ENCODE results near the gene FNBP1.

Gene FNBP1

GRCh38 chr9:130042885-130043653 is at the start of gene FNBP1:
TSS of gene FNBP1 (minus strand) at chr9:130043189. CDS start at chr9:130042975, 214 bp downstream.
- DNase-seq = peak; percentile 83

GRCh38 chr9:130090915-130091314 is 47.9 kb upstream of the FNBP1 start:
- no peak for DNase-seq

DNA sequence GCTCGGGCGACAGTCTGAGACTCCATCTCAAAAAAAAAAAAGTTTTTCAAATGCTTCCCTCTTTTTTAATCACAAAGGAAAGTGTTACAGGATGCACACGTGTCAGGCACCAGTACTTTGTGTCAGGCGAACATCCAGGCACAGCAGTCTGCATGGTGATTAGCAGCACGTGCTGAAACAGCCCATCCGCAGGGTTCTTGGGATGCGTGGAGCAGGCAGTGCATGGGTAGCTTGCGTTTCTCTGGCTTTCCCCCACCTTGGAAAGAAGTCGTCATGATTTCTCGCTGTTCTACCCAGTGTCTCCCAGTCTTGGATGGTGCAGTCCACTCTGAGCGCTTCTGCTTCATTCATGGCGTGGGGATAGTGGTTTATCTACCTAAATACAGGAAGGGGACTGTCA is 46.2 kb upstream of the FNBP1 start:
- DNase-seq = no peak

- DNase-seq = no peak
Observed at GRCh38 chr9:130088051-130088450, 45.1 kb upstream of the FNBP1 start.

DNA sequence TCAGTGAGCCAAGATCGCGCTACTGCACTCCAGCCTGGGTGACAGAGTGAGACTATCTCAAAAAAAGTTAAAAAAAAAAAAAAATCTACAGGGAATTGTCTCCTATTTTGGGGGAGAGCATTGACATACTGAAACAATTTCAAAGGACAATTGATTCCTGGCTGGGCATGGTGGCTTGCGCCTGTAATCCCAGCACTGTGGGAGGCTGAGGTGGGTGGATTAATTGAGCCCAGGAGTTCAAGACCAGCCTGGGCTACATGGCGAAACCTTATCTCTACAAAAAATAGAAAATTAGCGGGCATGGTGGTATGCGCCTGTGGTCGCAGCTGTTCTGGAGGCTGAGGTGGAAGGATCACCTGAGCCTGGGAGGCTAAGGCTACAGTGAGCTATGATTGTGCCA is 41.3 kb upstream of the FNBP1 start:
- DNase-seq = no peak

DNA sequence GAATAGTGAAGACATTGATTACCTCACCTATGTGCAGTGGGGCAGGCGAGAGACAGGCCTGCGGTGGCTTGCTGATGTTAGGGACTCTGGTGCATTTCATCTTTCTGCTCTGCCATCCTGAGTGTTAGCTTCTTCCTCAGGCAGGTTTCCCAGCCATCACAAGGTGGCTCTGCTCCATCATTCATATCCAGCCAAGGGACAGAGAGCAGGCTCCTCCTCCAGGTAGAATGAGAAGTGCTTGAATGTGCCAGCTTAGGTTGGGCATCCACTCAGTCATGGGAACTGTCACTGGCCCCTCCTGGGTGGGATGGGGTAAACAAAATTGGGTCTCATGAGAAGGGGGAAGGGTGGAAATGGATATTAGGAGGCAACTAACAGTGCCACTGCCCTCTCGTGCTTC is 35.6 kb upstream of the FNBP1 start:
- DNase-seq = no peak

DNA sequence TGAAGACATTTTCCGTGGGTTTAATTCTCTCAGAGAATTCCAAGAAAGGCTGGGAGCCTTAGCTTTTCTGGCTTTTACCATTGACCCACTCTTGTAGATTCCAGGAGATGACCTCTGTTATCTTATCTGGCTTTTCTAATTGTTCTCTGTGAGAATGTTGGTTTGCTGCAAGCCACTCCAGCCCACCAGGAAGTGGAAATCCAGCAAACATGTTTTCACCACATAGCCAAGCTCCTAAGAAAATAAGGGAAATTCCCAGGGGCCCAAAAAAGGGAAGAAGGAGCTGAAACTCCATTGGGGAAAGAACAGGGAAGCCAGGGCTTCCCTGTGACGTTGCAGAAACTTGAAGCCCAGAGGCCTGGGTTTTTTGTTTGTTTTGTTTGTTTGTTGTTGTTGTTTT is 30.4 kb upstream of the FNBP1 start:
- no peak for DNase-seq

- DNase-seq = no peak
Observed at GRCh38 chr9:130072515-130073235, 29.7 kb upstream of the FNBP1 start.

DNA sequence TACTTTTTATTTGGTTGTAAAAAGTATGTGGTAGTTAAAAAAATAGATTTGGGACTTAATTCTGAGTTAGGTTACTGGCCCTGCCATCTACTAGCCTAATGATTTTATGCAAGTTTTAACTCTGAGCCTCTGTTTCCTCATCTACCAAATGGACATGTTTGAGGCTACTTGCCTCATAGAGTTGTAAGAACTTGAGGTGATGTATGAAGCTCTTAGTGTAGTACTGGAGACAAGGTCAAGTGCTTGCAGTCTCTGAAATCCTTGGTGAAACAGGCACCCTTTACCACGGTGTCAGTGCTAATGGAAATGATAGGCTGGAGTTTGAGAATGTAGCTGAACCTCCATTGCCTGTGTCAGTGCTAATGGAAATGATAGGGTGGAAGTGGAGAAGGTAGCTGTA is 26.1 kb upstream of the FNBP1 start:
- DNase-seq = no peak

- no peak for DNase-seq
Observed at GRCh38 chr9:130064621-130065020, 21.6 kb upstream of the FNBP1 start.

GRCh38 chr9:130062750-130063149 is 19.8 kb upstream of the FNBP1 start:
- no peak for DNase-seq

GRCh38 chr9:130060296-130060695 is 17.3 kb upstream of the FNBP1 start:
- DNase-seq = no peak

DNA sequence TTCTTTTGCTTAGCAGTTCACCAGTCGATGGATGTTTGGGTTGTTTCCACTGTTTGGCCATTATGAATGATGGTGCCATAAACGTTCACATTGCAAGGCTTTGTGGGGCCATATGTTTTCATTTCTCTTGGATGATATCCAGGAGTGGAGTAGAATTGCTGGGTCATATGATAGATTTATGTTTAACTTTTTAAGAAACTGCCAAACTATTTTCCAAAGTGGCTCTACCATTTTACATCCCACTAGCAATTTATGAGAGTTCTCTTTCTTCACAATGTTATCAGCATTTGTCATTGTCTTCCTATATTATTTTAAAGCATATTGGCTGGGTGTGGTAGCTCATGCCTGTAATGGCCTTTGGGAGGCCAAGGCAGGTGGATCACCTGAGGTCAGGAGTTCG is 15.9 kb upstream of the FNBP1 start:
- DNase-seq = no peak

DNA sequence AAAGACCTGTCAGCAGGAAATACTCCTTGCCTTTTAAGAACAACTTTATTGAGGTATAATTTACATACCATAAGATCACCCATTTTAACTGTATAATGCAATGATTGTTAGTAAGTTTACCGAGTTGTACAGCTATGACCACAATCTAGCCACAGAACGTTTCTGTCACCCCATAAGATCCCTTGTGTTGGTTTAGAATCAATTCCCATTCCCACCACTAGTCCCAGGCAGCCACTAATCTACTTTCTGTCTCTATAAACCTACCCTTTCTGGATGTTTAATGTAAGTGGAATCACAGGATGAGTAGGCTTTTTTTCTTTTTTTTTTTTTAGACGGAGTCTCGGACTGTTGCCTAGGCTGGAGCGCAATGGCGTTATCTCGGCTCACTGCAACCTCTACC is 15.2 kb upstream of the FNBP1 start:
- no peak for DNase-seq

GRCh38 chr9:130054820-130055219 is 11.8 kb upstream of the FNBP1 start:
- DNase-seq = no peak

DNA sequence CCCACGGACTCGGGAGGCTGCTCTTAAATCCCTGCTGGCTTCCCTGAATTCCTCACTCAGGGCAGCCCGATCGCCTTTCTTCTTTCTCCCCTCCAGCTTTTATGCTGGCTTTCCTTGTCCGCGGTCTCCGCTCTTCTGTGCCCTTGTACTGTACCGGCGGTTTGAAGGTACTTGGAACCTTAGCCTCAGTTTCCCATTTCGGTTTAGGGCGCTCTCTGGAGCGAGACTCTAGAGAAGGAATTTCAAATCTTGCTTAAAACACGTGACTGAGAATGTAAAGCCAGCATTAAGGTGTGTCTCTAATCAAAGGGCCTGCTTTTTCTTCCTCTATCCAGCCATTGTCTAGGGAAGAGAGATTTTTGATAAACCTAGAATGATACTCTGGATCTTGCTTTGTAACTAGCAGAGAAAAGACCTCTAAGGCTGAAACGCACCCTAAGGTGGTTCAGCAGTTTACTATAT is 11.4 kb upstream of the FNBP1 start:
- no peak for DNase-seq

- DNase-seq = peak; percentile 70
Observed at GRCh38 chr9:130053504-130054324, 10.7 kb upstream of the FNBP1 start, which contains the start of gene GPR107. TSS of gene GPR107 (plus strand) at chr9:130053906. CDS start at chr9:130053933, 27 bp downstream.

DNA sequence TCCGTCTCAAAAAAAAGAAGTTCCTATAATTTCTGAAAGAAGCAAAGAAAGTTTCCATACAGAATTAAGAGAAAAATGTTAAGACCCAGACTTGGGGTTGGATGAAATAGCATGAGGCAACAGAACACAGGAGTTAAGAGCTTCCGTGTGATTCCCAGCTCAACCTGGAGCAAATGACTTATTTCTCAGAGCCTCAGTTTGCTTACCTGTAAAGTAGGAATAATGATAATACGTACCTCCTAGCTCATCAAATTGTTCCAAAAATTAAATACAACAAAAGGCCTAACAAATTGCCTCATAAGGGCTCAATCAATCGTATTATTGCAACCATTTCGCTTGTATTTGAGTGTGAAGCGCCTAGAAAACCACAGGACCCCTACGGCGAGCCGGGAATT is 10.1 kb upstream of the FNBP1 start:
- no peak for DNase-seq

DNA sequence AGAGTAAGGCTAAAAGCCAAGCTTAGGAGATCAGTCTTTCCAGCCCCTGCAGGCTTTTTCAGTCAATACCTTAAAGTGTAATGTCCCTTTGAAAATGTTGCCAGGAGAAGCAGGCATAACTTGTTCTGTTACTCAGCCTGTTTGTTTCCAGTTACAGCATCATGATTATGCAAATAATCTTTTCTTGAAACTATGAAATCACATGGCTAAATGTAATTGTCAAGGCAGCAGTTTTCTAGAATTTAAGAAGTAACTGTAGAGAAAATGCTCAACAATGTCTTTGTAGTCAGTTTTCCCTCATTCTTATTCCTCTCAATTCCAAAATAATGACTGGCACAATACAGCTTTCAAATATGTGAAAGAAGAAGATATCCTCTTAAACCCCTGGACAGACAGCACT is 8.9 kb upstream of the FNBP1 start:
- DNase-seq = no peak

DNA sequence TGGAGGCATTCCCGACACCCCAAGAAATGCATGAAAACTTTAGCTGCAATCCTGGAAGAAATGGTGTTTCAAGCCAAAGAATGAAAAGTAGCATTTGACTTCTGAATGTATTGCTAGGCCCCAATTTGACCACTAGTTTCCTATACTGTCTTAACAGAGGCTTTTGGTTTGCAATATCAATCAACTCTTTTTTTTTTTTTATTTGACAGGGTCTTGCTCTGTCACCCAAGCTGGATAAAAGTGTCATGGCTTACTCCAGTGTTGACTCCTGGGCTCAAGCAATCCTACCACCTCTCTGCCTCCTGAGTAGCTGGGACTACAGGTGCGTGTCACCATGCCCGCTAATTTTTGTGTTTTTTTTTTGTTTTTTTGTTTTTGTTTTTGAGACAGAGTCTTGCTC is 7.5 kb upstream of the FNBP1 start:
- DNase-seq = no peak

DNA sequence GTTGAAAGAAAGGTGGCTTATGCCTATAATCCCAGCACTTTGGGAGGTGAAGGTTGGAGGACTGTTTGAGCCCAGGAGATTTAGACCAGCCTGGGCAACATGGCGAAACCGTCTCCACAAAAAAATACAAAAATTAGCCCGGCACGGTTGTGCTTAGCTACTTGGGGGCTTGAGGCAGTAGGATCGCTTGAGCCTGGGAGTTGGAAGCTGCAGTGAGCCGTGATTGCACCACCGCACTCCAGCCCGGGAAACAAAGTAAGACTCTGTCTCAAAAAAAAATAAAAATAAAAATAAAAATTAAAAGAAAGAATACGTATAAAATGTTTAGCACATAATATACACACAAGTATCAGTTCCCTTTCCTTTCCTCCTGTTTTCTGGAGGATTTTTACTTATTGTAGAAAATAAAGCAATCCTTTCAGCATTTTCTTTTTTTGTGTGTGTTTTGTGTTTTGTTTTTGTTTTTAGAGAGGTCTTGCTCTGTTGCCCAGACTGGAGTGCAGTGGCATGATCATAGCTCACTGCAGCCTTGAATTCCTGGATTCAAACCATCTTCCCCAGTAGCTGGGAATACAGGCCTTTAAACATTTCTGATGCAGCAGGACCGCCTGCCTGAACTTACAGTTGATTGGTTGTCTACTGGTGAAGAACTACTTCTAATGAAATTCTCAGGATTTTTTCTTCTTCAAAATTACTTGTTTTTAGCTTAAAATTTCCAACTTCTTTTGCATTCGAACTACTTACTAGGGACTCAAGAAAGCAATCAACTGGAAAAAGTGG is 6.6 kb upstream of the FNBP1 start:
- DNase-seq = no peak

GRCh38 chr9:130045725-130046450 is 2.9 kb upstream of the FNBP1 start:
- DNase-seq = no peak

Data from CD4-positive, alpha-beta T cell treated with Interferon gamma for 1 hour (primary cell).